HepG2 (cell line): ENCODE data around the gene ZBP1. TPM values are rescaled to one million over a fixed set of nuclear protein-coding genes. Genes with fewer than 3 reads are reported as not detected.

Experiments used
- ELF1 ChIP-seq: sonication (generic); formaldehyde crosslinking; IDR thresholded peaks from 2 replicates; pipeline ENCODE4 v1.4.0; 2020; ENCODE audit warnings: missing genetic modification reagents
- ELF3 ChIP-seq: IDR thresholded peaks from 2 replicates; pipeline ENCODE4 v1.6.1; 2016; ENCODE audit warnings: missing genetic modification reagents, missing compliant biosample characterization
- FOXK2 ChIP-seq: fragments of 450-650 bp; IDR thresholded peaks from 2 replicates; pipeline ENCODE4 v1.6.1; 2016
- KAT2B ChIP-seq: fragments of 150-350 bp; IDR thresholded peaks from 2 replicates; pipeline ENCODE4 v1.6.1; 2014; ENCODE audit warnings: low read depth, low read length, borderline replicate concordance
- KDM4B ChIP-seq: sonication (generic); formaldehyde crosslinking; IDR thresholded peaks from 2 replicates; pipeline ENCODE4 v1.4.0; 2020; ENCODE audit warnings: missing genetic modification reagents
- KLF12 ChIP-seq: sonication (generic); formaldehyde crosslinking; IDR thresholded peaks from 2 replicates; pipeline ENCODE4 v1.4.0; 2020; ENCODE audit warnings: missing genetic modification reagents, borderline replicate concordance
- KLF13 ChIP-seq: sonication (generic); formaldehyde crosslinking; IDR thresholded peaks from 2 replicates; pipeline ENCODE4 v1.4.0; 2020; ENCODE audit warnings: mild to moderate bottlenecking, missing genetic modification reagents
- PHF5A ChIP-seq: IDR thresholded peaks from one replicate; pipeline ENCODE4 v1.6.1; 2018; ENCODE audit warnings: low read depth, missing genetic modification reagents; ENCODE audit not compliant: unreplicated experiment
- RNF2 ChIP-seq: fragments of 450-650 bp; conservative IDR thresholded peaks from 2 replicates; pipeline ENCODE4 v1.6.1; 2016; ENCODE audit warnings: low read depth
- SMAD3 ChIP-seq: sonication (generic); formaldehyde crosslinking; IDR thresholded peaks from 2 replicates; pipeline ENCODE4 v1.4.0; 2020; ENCODE audit warnings: missing genetic modification reagents
- SP140L ChIP-seq: sonication (generic); formaldehyde crosslinking; IDR thresholded peaks from 2 replicates; pipeline ENCODE4 v1.4.0; 2020; ENCODE audit warnings: missing genetic modification reagents, borderline replicate concordance
- YY1 ChIP-seq: IDR thresholded peaks from 2 replicates; pipeline ENCODE4 v1.6.1; 2011; ENCODE audit warnings: low read length, low read depth, moderate library complexity, mild to moderate bottlenecking; ENCODE audit not compliant: insufficient read depth, insufficient replicate concordance
- ZNF3 ChIP-seq: IDR thresholded peaks from 2 replicates; pipeline ENCODE4 v1.7.0; 2017; ENCODE audit warnings: inconsistent platforms
- ZNF382 ChIP-seq: sonication (generic); formaldehyde crosslinking; IDR thresholded peaks from 2 replicates; pipeline ENCODE4 v1.5.0; 2020; ENCODE audit warnings: missing genetic modification reagents, mild to moderate bottlenecking, borderline replicate concordance
- ZNF468 ChIP-seq: sonication (generic); formaldehyde crosslinking; IDR thresholded peaks from 2 replicates; pipeline ENCODE4 v1.8.0; 2022; ENCODE audit warnings: mild to moderate bottlenecking, moderate library complexity, missing genetic modification reagents
- ZNF549 ChIP-seq: sonication (generic); formaldehyde crosslinking; IDR thresholded peaks from 2 replicates; pipeline ENCODE4 v1.5.0; 2020; ENCODE audit warnings: missing genetic modification reagents
- ZNF7 ChIP-seq: IDR thresholded peaks from 2 replicates; pipeline ENCODE4 v1.6.1; 2016; ENCODE audit warnings: missing biosample characterization, missing genetic modification reagents
- polyA plus RNA-seq, 8 experiments: library from polyadenylated mRNA; depleted of rRNA in 3 of 8; stranded (reverse) in 7 of 8; unstranded in 1 of 8; fragments of >200 nt; fragmentation: Illumina TruSeq in 4 of 8; extraction: Trizol in 4 of 8; gene quantifications; 2 replicates each; pipeline versions ENCODE4 v1.2.1 to v1.2.3, GENCODE V29; 2011 to 2016; ENCODE audit warnings: low read depth in 4 of 8, missing spikeins in 1 of 8, mixed read lengths in 1 of 8; ENCODE audit not compliant: insufficient read depth in 1 of 8
- total RNA-seq, 5 experiments: library from RNA; depleted of rRNA; stranded (reverse); fragments of >200 nt; fragmentation: Illumina TruSeq; extraction: Trizol; gene quantifications; 2 replicates each; pipeline ENCODE4 v1.2.3, GENCODE V29; 2016; ENCODE audit warnings: low read depth in 1 of 5
- TF ChIP-seq, protein P1 (sequence below): sonication (generic); formaldehyde crosslinking; IDR thresholded peaks from 2 replicates; pipeline ENCODE4 v1.5.0; 2020; ENCODE audit warnings: mild to moderate bottlenecking, missing genetic modification reagents
- TF ChIP-seq, protein P2 (sequence below): sonication (generic); formaldehyde crosslinking; IDR thresholded peaks from 2 replicates; pipeline ENCODE4 v1.8.0; 2022; ENCODE audit warnings: mild to moderate bottlenecking, missing genetic modification reagents, moderate library complexity
- TF ChIP-seq, protein P3 (sequence below): sonication (generic); formaldehyde crosslinking; IDR thresholded peaks from 2 replicates; pipeline ENCODE4 v1.4.0; 2020; ENCODE audit warnings: missing genetic modification reagents
- TF ChIP-seq, protein P4 (sequence below): IDR thresholded peaks from 2 replicates; pipeline ENCODE4 v1.6.1; 2016; ENCODE audit warnings: missing compliant biosample characterization, missing genetic modification reagents, borderline replicate concordance
- TF ChIP-seq, protein P5 (sequence below): sonication (generic); formaldehyde crosslinking; IDR thresholded peaks from 2 replicates; pipeline ENCODE4 v1.5.0; 2020; ENCODE audit warnings: mild to moderate bottlenecking, missing genetic modification reagents, borderline replicate concordance

The ZBP1 gene
- total and polyA plus RNA-seq, 2 of the 13 experiments (the other 11 are each of a cell fraction or from before 2014, with no cell fraction given): not detected

DNA sequence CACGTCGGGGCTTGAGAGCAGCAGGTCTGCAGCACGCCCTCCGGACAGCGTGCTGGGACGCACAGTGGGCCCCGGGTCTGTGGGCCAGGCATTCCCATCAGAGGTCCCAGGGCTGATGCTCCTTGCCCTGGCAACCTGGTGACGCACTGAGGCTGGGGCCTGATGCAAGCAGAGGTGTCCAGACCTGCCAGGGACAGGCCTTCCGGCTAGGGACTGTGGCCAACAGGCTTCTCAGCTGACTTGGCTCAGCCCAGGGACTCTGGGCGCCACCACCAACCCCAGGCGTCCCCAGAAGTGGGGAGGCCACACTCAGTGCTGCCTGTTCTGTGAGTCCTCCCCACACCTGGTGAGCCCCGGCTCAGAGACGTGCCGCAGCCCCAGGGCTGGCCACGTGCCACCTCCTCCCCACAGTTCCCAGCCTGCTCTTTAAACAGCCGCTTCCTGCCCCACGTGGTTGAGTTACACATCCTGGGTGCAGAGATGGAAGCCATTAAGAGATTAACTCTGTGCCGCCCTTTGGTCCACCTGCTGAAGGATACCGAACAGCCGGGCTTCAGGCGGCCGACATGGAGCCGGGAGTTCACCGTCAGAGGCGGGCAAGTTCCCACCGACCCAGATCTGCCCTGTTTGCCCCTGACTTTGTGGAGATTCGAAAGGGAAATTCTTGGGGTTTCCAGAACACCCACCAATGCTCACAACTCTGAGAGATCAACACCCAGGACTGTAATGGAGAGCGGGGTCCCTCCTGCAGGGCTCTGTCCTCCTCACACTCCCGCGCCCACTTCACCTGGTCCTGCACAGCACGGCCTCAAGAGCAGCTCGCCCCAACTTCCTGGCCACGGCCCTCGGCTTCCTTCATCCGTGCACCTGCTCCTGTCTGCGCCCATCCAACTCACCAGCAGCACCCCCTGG, 37.6 kb upstream of the ZBP1 start (continued):
- TF ChIP-seq ZNF382 (no peak), ZNF3 (CRISPR knock-in tag) (no peak), KAT2B (no peak), KLF12 (CRISPR knock-in tag) (no peak), SMAD3 (no peak), YY1 (peak; percentile 48), KLF13 (CRISPR knock-in tag) (no peak), SP140L (no peak), ZNF7 (CRISPR knock-in tag) (0 out of 2 replicates have a peak, but pooled peaks have one; percentile 7), ELF3 (0 out of 2 replicates have a peak, but pooled peaks have one; percentile 26), PHF5A (CRISPR knock-in tag) (no peak), ZNF468 (CRISPR knock-in tag) (no peak), ELF1 (CRISPR knock-in tag) (no peak), ZNF549 (CRISPR knock-in tag) (no peak), KDM4B (CRISPR knock-in tag) (no peak), RNF2 (0 out of 2 replicates have a peak, but pooled peaks have one; percentile 64), FOXK2 (no peak)
- TF ChIP-seq, protein P1, sequence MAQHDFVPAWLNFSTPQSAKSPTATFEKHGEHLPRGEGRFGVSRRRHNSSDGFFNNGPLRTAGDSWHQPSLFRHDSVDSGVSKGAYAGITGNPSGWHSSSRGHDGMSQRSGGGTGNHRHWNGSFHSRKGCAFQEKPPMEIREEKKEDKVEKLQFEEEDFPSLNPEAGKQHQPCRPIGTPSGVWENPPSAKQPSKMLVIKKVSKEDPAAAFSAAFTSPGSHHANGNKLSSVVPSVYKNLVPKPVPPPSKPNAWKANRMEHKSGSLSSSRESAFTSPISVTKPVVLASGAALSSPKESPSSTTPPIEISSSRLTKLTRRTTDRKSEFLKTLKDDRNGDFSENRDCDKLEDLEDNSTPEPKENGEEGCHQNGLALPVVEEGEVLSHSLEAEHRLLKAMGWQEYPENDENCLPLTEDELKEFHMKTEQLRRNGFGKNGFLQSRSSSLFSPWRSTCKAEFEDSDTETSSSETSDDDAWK: no peak
- TF ChIP-seq, protein P2, sequence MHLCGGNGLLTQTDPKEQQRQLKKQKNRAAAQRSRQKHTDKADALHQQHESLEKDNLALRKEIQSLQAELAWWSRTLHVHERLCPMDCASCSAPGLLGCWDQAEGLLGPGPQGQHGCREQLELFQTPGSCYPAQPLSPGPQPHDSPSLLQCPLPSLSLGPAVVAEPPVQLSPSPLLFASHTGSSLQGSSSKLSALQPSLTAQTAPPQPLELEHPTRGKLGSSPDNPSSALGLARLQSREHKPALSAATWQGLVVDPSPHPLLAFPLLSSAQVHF (CRISPR knock-in tag): no peak
- TF ChIP-seq, protein P3, sequence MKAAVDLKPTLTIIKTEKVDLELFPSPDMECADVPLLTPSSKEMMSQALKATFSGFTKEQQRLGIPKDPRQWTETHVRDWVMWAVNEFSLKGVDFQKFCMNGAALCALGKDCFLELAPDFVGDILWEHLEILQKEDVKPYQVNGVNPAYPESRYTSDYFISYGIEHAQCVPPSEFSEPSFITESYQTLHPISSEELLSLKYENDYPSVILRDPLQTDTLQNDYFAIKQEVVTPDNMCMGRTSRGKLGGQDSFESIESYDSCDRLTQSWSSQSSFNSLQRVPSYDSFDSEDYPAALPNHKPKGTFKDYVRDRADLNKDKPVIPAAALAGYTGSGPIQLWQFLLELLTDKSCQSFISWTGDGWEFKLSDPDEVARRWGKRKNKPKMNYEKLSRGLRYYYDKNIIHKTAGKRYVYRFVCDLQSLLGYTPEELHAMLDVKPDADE (CRISPR knock-in tag): no peak
- TF ChIP-seq, protein P4, sequence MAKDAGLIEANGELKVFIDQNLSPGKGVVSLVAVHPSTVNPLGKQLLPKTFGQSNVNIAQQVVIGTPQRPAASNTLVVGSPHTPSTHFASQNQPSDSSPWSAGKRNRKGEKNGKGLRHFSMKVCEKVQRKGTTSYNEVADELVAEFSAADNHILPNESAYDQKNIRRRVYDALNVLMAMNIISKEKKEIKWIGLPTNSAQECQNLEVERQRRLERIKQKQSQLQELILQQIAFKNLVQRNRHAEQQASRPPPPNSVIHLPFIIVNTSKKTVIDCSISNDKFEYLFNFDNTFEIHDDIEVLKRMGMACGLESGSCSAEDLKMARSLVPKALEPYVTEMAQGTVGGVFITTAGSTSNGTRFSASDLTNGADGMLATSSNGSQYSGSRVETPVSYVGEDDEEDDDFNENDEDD (CRISPR knock-in tag): peak; percentile 84; the same call in 1 of the 2 replicates
- TF ChIP-seq, protein P5, sequence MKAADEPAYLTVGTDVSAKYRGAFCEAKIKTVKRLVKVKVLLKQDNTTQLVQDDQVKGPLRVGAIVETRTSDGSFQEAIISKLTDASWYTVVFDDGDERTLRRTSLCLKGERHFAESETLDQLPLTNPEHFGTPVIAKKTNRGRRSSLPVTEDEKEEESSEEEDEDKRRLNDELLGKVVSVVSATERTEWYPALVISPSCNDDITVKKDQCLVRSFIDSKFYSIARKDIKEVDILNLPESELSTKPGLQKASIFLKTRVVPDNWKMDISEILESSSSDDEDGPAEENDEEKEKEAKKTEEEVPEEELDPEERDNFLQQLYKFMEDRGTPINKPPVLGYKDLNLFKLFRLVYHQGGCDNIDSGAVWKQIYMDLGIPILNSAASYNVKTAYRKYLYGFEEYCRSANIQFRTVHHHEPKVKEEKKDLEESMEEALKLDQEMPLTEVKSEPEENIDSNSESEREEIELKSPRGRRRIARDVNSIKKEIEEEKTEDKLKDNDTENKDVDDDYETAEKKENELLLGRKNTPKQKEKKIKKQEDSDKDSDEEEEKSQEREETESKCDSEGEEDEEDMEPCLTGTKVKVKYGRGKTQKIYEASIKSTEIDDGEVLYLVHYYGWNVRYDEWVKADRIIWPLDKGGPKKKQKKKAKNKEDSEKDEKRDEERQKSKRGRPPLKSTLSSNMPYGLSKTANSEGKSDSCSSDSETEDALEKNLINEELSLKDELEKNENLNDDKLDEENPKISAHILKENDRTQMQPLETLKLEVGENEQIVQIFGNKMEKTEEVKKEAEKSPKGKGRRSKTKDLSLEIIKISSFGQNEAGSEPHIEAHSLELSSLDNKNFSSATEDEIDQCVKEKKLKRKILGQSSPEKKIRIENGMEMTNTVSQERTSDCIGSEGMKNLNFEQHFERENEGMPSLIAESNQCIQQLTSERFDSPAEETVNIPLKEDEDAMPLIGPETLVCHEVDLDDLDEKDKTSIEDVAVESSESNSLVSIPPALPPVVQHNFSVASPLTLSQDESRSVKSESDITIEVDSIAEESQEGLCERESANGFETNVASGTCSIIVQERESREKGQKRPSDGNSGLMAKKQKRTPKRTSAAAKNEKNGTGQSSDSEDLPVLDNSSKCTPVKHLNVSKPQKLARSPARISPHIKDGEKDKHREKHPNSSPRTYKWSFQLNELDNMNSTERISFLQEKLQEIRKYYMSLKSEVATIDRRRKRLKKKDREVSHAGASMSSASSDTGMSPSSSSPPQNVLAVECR (CRISPR knock-in tag): no peak
